PC-9 (cell line): ENCODE results near the gene NFRKB. TPM values are rescaled to one million over a fixed set of nuclear protein-coding genes. Genes with fewer than 3 reads are reported as not detected.
"Not testable (repeated sequence)": the region's sequence is repeated elsewhere in the genome, so short reads cannot be mapped to it uniquely, and the experiment has no call there.

Experiments used
- BruUV-seq: library from RNA; stranded (reverse); fragments of 400-500 nt; replicated peaks from 2 replicates; lab custom pipeline; 2021; lab: Mats Ljungman, UMichigan
- CTCF ChIA-PET: fragments of 300-600 bp; sonication (Branson Sonifier 250); formaldehyde crosslinking; loops from one replicate; lab custom pipeline; 2022; ENCODE audit warnings: antibody characterized with exemption; lab: Charles Lee
- POLR2A ChIA-PET: fragments of 300-600 bp; sonication (Branson Sonifier 250); formaldehyde crosslinking; loops from one replicate; lab custom pipeline; 2022; ENCODE audit warnings: antibody characterized with exemption; ENCODE audit not compliant: unreplicated experiment; lab: Charles Lee
- DNase-seq, 2 experiments: peaks; one replicate each; pipeline versions ENCODE4 v3.0.0 to v3.0.0-alpha.2; 2015 to 2022; ENCODE audit warnings: mixed read lengths in 1 of 2
- H2AFZ ChIP-seq: fragments of 200-600 bp; sonication (generic); 2 replicates; pipeline ENCODE4 v1.8.1; 2017; ENCODE audit warnings: antibody characterized with exemption
- H3F3A ChIP-seq: fragments of 200-600 bp; sonication (generic); 2 replicates; pipeline ENCODE4 v1.8.1; 2017; ENCODE audit warnings: antibody characterized with exemption, mild to moderate bottlenecking, low read depth; ENCODE audit not compliant: insufficient read depth
- H3K27ac ChIP-seq: fragments of 200-600 bp; sonication (generic); 2 replicates; pipeline ENCODE4 v1.6.1; 2016; ENCODE audit warnings: mixed run types
- H3K27me3 ChIP-seq: fragments of 200-600 bp; sonication (generic); 2 replicates; pipeline ENCODE4 v1.6.1; 2016; ENCODE audit warnings: low read depth, mixed run types; ENCODE audit not compliant: insufficient read depth
- H3K36me3 ChIP-seq: fragments of 200-600 bp; sonication (generic); 2 replicates; pipeline ENCODE4 v1.6.1; 2016; ENCODE audit warnings: low read depth, mixed run types
- H3K4me1 ChIP-seq: fragments of 200-600 bp; sonication (generic); replicated peaks from 2 replicates; pipeline ENCODE4 v1.6.1; 2016; ENCODE audit warnings: mixed run types; ENCODE audit not compliant: insufficient read depth
- H3K4me2 ChIP-seq: fragments of 200-600 bp; sonication (generic); 2 replicates; pipeline ENCODE4 v1.6.1; 2017; ENCODE audit warnings: mixed run types
- H3K4me3 ChIP-seq: fragments of 200-600 bp; sonication (generic); 2 replicates; pipeline ENCODE4 v1.6.1; 2016; ENCODE audit warnings: mixed run types
- H3K79me2 ChIP-seq: fragments of 200-600 bp; sonication (generic); 2 replicates; pipeline ENCODE4 v1.6.1; 2017; ENCODE audit warnings: low read depth, mixed run types
- H3K9me2 ChIP-seq: fragments of 200-600 bp; sonication (generic); 2 replicates; pipeline ENCODE4 v1.8.1; 2017; ENCODE audit warnings: mild to moderate bottlenecking; ENCODE audit not compliant: insufficient read depth
- H3K9me3 ChIP-seq: fragments of 200-600 bp; sonication (generic); 2 replicates; pipeline ENCODE4 v1.8.1; 2016; ENCODE audit warnings: low read depth; ENCODE audit not compliant: insufficient read depth
- H4K20me1 ChIP-seq: fragments of 200-600 bp; sonication (generic); 2 replicates; pipeline ENCODE4 v1.8.1; 2017; ENCODE audit not compliant: insufficient read depth
- EZH2 ChIP-seq: fragments of 200-600 bp; sonication (generic); IDR thresholded peaks from 2 replicates; pipeline ENCODE4 v1.8.0; 2017; ENCODE audit warnings: antibody characterized with exemption, low read depth
- intact Hi-C: fragments of 100-400 bp; cut with micrococcal nuclease; formaldehyde crosslinking; loops from one replicate; pipeline ENCODE4 v1.10.0; 2022; ENCODE audit not compliant: unreplicated experiment
- total RNA-seq: library from RNA; stranded (reverse); gene quantifications from 2 replicates; pipeline ENCODE4 v1.2.3, GENCODE V29; 2021
- TF ChIP-seq, protein P1 (sequence below): fragments of 200-600 bp; sonication (generic); conservative IDR thresholded peaks from 2 replicates; pipeline ENCODE4 v1.6.1; 2017; ENCODE audit warnings: mixed run types, antibody characterized with exemption, mild to moderate bottlenecking, moderate library complexity

Gene NFRKB
- total RNA-seq, 1 experiment from 2014 or later: 37.8 TPM

DNA sequence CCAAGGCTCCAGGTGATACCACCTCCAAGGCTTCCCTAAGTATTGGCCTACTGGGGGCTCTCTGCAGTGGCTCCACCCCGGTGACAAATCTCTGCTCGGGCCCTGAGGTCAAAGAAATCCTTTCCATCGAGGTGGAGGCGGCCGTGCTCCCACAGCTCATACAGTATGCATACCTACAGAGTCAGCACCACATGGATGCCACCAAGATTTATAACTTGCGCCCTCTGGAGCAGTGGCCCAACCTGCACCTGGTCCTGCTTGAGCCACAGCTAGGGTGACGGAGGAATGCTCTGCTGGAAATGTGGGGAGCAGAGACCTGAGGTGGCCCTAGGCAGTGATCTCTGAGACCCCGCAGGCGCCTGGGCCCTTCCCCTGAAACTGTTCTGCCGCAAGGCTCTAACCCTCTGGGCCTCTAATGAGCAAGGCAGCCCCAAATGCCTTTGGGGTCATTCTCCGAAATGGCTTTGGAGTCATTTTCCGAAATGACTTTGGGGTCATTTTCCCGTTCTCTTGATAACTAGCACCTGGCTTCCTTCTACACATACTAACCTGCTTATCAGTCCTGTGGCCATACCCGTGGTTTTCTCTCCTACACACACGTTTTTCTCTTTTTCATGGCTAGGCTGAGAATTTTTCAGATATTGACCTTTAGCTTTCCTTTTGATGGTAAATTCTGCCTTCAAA, 45.8 kb downstream of the NFRKB start:
- CTCF ChIA-PET: no interaction called here
- intact Hi-C loops: loop anchor here (10.0 kb wide), 1 partner anchor 485 kb away; no protein-coding TSS in a partner anchor
- TF ChIP-seq EZH2: no peak
- TF ChIP-seq, protein P1, sequence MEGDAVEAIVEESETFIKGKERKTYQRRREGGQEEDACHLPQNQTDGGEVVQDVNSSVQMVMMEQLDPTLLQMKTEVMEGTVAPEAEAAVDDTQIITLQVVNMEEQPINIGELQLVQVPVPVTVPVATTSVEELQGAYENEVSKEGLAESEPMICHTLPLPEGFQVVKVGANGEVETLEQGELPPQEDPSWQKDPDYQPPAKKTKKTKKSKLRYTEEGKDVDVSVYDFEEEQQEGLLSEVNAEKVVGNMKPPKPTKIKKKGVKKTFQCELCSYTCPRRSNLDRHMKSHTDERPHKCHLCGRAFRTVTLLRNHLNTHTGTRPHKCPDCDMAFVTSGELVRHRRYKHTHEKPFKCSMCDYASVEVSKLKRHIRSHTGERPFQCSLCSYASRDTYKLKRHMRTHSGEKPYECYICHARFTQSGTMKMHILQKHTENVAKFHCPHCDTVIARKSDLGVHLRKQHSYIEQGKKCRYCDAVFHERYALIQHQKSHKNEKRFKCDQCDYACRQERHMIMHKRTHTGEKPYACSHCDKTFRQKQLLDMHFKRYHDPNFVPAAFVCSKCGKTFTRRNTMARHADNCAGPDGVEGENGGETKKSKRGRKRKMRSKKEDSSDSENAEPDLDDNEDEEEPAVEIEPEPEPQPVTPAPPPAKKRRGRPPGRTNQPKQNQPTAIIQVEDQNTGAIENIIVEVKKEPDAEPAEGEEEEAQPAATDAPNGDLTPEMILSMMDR: no peak

DNA sequence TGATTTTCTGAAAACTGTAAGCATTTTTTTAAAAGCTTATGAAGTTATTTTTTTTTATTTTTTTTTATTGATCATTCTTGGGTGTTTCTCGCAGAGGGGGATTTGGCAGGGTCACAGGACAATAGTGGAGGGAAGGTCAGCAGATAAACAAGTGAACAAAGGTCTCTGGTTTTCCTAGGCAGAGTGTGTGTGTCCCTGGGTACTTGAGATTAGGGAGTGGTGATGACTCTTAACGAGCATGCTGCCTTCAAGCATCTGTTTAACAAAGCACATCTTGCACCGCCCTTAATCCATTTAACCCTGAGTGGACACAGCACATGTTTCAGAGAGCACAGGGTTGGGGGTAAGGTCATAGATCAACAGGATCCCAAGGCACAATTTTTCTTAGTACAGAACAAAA, 48.0 kb downstream of the NFRKB start:
- Histone ChIP-seq H3K4me2 (peak overlapping the region; percentile 89), H3K79me2 (peaks cover 26% of the 10 kb centered on the region), H3F3A (peaks cover 45% of the 10 kb centered on the region), H3K4me1 (peaks cover 52% of the 10 kb centered on the region), H3K27ac (peak overlapping the region; percentile 99), H3K4me3 (peak overlapping the region; percentile 47; the same call in 1 of the 2 replicates)
- H2AFZ ChIP-seq, H4K20me1 ChIP-seq, H3K27me3 ChIP-seq, H3K36me3 ChIP-seq, H3K9me2 ChIP-seq, H3K9me3 ChIP-seq, DNase-seq: not testable (repeated sequence)
- CTCF ChIA-PET: interaction anchor here (0.7 kb wide), 1 partner anchor 15 kb away, joined by 3 read pairs; no protein-coding TSS in a partner anchor
- intact Hi-C loops: loop anchor here (2.0 to 10.0 kb wide), 4 partner anchors 19 to 483 kb away; no protein-coding TSS in a partner anchor
- POLR2A ChIA-PET: interaction anchor here (0.8 kb wide), 2 partner anchors 59 to 299 kb away, joined by 5 to 6 read pairs; no protein-coding TSS in a partner anchor
- BruUV-seq: TSS peak; percentile 64

More for the DNA sequence above, 45.8 kb downstream of the NFRKB start:
- Histone ChIP-seq H3F3A (peaks cover 65% of the 10 kb centered on the region), H3K79me2 (peaks cover 21% of the 10 kb centered on the region), H3K4me2 (no peak overlapping the region), H2AFZ (no peak overlapping the region), H3K27me3 (no peaks in the 10 kb centered on the region), H3K9me3 (no peaks in the 10 kb centered on the region), H3K9me2 (no peaks in the 10 kb centered on the region), H3K36me3 (peaks cover 17% of the 10 kb centered on the region), H4K20me1 (no peaks in the 10 kb centered on the region), H3K4me1 (peaks cover 71% of the 10 kb centered on the region), H3K27ac (no peak overlapping the region), H3K4me3 (no peak overlapping the region)
- no peak for DNase-seq
- POLR2A ChIA-PET: no interaction called here
- BruUV-seq: no TSS peak

DNA sequence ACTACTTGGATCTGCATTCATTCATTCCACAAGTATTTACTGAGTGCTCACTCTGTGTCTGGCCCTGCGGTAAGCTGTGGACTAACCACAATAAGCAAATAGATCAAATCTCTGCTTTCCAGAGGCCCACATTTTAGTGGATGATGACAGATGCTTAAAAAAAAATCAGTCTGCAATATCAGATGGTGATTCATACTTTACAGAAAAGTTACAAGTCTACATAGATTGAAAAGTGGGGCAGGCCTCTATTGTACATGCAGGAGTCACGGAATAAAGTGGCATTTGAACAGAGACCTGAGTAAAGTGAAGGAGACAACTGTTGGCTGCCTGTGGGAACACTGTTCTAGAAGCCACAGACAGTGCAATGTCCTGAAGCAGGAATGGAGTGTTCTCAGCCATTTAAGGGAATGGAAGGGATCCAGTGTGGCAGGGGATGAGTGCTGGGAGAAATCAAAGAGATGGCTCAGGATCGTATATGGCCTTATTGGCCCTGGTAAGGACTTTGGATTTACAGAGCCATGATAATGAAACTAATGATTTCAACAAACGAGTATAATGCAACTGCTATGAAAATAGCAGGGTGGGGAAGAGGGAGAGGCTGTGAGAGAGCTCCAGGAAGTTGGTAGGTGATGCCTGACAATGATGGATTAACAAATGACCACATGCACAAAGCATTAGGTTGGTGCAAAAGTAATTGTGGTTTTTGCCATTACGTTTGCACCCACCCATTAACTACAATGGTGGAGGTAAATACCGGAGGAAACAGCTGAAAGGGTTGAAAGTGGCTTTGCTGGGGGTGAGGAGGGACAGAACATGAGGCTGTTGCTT, 48.7 kb downstream of the NFRKB start:
- ChIA-PET CTCF (interaction anchor here (0.7 kb wide), 1 partner anchor 15 kb away, joined by 3 read pairs; no protein-coding TSS in a partner anchor), POLR2A (interaction anchor here (0.5 to 0.8 kb wide), 4 partner anchors 49 to 299 kb away, joined by 3 to 9 read pairs (median 6); no protein-coding TSS in a partner anchor)
- H3F3A ChIP-seq: peaks cover 39% of the 10 kb centered on the region
- DNase-seq: peak; percentile 68 to 99
- peaks cover 46% of the 10 kb centered on the region for H3K4me1 ChIP-seq
- peak overlapping the region; percentile 47 for H3K4me3 ChIP-seq
- peak overlapping the region; percentile 89 for H3K4me2 ChIP-seq
- no peak overlapping the region for H2AFZ ChIP-seq
- H3K79me2 ChIP-seq: peaks cover 32% of the 10 kb centered on the region
- peaks cover 2% of the 10 kb centered on the region; the same call in 1 of the 2 replicates for H3K36me3 ChIP-seq
- no peaks in the 10 kb centered on the region for H3K9me2 ChIP-seq
- no peaks in the 10 kb centered on the region for H3K27me3 ChIP-seq
- no peaks in the 10 kb centered on the region for H3K9me3 ChIP-seq
- TF ChIP-seq, protein P1: no peak
- TF ChIP-seq EZH2: no peak
- TSS peak; percentile 28 for BruUV-seq
- no peaks in the 10 kb centered on the region for H4K20me1 ChIP-seq
- intact Hi-C loops: loop anchor here (1.0 to 10.0 kb wide), 5 partner anchors 16 to 482 kb away; no protein-coding TSS in a partner anchor
- peak overlapping the region; percentile 99 for H3K27ac ChIP-seq

Other genes starting within 250 kb of the NFRKB start
- 11.4 and 13.3 TPM in 2 replicates for gene TMEM45B, start 79.7 kb downstream of the NFRKB start, total RNA-seq
- 10.3 and 14.6 TPM in 2 replicates for gene PRDM10, start 107.3 kb upstream of the NFRKB start, total RNA-seq
- gene APLP2, start 174.3 kb upstream of the NFRKB start, total RNA-seq: 306 and 350 TPM in 2 replicates